Fibroblast of peridontal ligament (primary cell): ENCODE data around the gene ADIRF.

Experiments used
- DNase-seq: peaks from one replicate; pipeline ENCODE4 v3.0.0-alpha.2; 2010; ENCODE audit errors: extremely low read depth

The ADIRF gene

GRCh38 chr10:86960003-86960862 is 8.0 kb upstream of the ADIRF start:
- peak; percentile 37 for DNase-seq

DNA sequence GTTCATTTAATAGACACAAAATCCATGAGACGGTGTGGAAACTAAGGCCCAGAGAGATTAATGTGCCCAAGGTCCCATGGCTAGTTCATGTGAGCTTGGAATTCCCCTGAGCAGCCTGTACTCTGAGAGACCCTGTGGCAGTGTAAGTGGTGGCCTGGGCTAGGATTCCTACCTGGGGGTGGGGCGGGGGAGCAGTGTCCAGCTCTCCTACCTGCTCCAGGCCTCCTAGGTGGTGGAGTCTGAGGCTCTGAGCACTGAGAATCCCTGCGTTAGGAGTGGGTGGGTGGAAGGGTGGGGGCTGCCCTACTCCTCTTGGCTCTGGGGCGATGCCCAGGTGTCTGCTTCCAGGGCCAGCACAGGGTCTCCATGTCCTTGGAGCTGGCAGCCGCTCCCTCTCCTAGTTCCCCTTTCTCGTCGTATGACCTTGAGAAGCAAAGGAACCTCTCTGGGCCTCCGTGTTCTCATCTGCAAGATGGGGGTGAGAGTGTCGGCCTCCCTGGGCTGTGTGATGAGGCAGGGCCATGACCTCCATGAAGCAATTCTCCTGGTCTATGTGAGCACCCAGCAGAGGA is 7.3 kb upstream of the ADIRF start:
- no peak for DNase-seq

GRCh38 chr10:86961481-86962091 is 6.7 kb upstream of the ADIRF start:
- no peak for DNase-seq

DNA sequence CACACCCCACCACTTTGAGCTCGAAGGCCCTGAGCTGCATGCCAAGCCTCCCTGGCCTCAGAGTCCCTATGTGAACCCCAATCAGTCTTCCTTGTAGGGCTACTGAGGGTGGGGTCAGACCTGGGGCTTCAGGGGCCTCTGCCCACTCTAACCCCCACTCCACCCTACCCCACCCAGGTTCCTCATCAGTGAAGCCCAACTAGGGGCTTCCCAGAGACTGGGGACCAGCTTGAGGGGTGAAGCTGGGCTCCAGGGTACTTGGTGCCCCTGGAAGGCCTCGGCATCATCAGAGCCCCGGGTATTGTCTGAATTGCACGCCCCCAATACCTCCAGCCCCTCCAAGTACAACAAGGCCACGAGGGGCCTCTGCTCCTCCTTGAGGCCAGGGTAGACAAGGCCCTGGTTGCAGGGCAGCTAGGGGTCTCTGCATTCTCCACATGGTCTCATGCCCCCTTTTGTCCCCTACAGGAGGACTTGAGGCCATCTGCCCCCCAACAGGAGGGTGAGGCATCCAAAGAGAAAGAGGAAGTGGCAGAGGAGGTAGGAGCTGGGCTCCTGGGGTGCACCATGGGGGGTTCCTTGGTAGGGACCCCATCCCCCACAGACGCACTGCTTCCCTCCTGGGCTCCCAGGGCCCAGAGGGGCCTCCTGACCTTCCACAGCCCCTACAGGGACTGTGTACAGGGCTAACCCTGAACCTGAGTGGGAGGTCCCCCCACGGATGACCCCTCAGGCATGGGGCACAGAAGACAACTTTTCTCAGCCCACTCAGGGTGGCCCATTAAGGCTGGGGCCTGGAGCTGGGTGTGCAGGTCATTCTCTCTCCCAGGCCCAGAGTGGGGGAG is 5.9 kb upstream of the ADIRF start:
- DNase-seq: no peak

DNA sequence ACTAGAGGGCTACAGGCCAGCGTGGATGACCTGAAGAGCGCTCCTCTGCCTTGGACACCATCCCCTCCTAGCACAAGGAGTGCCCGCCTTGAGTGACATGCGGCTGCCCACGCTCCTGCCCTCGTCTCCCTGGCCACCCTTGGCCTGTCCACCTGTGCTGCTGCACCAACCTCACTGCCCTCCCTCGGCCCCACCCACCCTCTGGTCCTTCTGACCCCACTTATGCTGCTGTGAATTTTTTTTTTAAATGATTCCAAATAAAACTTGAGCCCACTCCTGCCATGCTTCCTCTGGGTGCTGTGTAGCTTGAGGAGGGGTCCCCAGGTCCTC is 5.3 kb upstream of the ADIRF start:
- no peak for DNase-seq

GRCh38 chr10:86963341-86963919 is 4.9 kb upstream of the ADIRF start:
- DNase-seq: no peak

DNA sequence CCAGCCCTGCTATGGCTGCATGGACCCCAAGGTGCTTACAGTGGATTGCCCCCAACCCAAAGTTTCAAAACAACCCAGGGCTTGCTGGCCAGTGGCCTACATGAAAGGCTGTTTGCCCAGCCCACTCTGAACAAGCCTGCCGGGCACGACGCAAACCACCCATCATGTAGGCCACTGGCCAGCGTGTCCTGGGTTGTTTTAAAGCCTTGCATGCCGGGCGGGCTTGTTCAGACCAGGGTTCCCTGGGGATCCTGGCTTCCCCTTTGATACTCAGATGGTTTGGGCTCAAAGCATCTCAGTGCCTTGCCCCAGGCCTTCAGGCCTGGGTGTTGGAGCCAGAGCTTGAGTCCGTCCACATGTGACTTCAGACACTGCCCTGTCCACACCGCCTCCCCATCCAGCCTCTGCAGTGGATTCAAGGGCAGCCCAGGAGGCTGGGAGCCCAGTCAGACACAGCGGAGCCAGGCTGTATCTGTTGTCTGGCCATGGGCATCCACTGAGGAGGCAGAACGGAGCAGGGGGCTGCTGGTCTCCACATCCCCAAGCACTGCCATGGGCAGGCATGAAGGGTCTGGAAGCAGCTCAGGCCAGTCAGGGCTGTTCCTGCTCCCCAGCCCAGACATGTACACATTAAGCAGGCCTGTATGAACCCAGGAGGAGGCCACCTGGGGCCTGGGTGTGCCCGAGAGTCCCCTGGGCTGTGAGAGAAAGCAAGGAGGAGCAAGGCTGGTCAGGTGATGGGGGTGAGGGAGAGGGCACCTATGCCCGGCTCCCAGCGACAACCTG is 4.0 kb upstream of the ADIRF start:
- no peak for DNase-seq

DNA sequence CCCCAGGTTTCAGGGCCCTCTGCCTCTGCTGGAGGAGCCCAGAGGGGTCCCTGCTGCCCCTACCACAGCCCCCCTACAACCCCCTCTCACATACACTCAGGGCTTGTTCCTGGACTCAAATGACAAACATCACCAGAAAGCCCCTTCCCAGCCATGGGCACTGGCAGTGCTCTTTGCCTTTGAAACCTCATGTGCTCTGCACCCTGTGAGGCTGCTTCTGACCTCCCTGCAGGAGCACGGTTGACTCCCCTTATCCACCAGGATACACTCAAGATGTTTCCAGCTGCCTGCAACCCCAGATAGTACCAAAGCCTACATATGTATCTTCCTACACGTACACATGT is 3.5 kb upstream of the ADIRF start:
- DNase-seq: no peak

GRCh38 chr10:86965986-86966654 is 2.2 kb upstream of the ADIRF start:
- no peak for DNase-seq

GRCh38 chr10:86967481-86967941 is 771 bp upstream of the ADIRF start:
- DNase-seq: no peak

DNA sequence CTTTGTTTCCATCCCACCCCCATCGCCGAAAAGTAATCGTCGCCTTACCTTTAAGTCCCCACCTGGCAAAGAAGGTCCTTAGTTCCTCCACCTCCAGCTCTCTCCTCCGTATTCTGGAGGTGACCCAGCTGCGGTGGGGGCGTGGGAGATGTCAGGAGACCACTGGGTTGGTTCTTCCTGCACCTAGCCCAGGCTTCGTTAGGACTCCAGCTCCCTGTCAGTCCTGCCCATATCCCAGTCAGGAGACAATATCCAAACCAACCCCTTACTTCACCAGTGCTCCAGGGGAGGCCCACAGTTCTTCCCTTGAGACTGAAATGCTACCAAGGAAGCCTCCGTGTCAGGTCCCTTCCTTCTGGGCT is 693 bp downstream of the ADIRF start:
- DNase-seq: no peak

DNA sequence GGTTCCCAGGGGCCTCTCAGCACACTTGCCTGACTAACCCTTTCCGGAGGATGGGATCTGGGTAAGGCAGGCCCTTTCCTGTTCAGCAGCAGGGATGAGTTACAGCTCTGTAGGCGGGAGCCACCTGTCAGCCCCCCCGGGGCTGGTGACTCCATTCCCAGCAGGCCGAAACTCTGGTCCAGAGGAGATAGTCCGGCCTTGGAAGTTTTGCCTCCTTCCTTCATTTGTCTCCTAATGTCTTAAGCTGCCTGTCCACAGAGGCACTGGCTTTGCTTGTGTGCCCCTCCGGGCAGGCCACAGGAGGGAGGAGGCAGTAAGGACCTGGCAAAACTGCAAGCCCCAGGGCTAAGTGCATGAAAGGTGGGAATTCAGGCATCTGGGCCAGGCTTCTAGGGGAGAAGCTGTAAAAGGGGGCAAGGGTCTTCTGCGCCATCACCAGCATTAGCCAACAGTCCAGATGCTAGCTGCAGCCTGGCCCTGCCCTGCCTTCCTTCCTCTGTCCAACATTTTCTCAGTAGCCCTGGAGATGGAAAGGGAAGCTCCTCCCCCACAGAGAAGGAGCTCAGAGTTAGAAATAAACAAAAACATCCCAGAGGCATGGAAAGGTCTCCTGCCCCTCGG is 1.2 kb downstream of the ADIRF start:
- DNase-seq: peak; percentile 31

GRCh38 chr10:86970162-86970981 is 2.1 kb downstream of the ADIRF start:
- peak; percentile 58 for DNase-seq

DNA sequence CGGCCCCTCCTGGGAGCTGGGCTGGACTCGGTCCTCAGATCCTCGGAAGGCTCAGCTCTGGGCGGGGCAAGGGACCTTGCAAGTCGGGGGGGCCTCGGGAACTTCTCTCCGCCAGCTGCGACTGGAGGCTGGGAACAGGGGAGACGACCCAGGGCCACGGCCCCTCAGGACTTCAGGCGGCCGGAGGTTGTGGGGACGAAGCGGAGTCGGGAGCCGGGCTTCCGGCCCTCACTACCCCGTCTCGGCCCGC is 2.6 kb downstream of the ADIRF start:
- DNase-seq: no peak

GRCh38 chr10:86971232-86971991 is 3.1 kb downstream of the ADIRF start:
- DNase-seq: peak; percentile 79

DNA sequence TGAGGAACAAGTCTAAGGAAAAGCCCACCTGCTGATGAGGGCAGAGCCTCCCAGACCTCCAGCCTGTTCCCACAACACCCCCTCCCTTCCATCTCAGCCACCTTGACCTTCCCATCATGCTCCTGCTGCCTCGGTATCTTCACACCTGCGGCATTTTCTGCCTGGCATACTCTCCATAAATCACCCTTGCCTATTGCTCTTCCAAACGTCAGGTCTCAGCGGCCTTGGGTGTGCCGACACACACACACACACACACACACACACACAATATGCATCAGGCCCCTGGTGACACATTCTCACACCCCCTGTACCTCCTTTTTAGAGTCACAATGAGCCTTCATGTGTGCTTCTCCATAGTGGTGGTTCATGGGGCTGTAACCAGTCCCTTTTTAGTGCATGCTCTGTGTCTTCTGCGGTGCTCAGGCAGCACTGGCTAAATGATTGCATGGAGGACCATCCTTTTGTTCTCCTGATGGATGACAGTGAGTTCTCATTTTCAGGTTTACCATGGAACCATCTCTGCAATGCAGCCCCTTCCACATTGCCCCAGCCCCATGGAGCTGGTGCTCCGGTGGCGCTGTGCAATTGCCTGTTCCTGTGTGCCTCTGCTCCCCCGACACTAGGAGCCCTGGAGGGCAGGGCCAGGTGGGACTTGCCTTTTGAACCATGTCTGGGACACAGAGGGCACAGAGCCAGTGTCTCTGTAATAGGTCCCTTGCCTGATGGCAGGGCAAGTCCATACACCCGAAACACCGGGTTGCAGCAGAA is 4.5 kb downstream of the ADIRF start:
- DNase-seq: no peak

- DNase-seq: no peak
These were observed 6.2 kb downstream of the ADIRF start for GRCh38 chr10:86974484-86974883.
